OCI-LY3 (cell line): ENCODE results near the gene WAC.

ENCODE experiments used
- EZH2phosphoT487 ChIP-seq: fragments of 200-600 bp; shearing (Covaris generic); IDR thresholded peaks from 2 replicates; pipeline ENCODE4 v1.6.1; 2018; ENCODE audit warnings: antibody characterized with exemption, mixed run types, low read depth
- TF ChIP-seq, protein P1 (sequence below): fragments of 200-600, 300-600 bp; sonication (generic); IDR thresholded peaks from 2 replicates; pipeline ENCODE4 v1.5.1; 2014; ENCODE audit warnings: antibody characterized with exemption, low read length, low read depth

DNA sequence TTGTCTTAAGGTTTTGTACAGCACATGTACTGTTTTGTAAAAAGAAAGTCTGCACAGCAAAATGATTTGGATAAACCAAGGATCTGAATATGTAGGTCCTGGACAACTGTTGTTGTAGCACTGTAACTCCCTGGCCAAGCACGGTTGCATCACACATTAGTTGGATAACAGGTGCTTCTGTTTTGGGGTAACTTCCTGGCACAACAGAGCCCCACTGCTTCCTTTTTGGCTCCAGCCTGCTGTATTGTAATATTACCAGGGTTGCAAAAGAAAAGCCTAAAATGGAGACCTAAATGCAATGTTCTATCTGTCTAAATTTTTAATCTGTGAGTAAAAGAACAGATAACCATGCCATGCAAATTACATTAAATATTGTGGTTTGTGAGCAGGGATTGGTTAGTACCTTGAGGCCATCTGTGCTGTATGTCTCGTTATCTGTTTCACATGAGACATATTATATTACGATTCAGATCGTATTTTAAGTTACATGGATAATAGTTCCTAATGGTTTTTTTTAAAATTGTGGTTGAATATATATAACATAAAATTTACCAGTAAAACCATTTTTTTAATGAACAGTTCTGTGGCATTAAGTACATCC, 27.5 kb upstream of the WAC start:
- TF ChIP-seq, protein P1, sequence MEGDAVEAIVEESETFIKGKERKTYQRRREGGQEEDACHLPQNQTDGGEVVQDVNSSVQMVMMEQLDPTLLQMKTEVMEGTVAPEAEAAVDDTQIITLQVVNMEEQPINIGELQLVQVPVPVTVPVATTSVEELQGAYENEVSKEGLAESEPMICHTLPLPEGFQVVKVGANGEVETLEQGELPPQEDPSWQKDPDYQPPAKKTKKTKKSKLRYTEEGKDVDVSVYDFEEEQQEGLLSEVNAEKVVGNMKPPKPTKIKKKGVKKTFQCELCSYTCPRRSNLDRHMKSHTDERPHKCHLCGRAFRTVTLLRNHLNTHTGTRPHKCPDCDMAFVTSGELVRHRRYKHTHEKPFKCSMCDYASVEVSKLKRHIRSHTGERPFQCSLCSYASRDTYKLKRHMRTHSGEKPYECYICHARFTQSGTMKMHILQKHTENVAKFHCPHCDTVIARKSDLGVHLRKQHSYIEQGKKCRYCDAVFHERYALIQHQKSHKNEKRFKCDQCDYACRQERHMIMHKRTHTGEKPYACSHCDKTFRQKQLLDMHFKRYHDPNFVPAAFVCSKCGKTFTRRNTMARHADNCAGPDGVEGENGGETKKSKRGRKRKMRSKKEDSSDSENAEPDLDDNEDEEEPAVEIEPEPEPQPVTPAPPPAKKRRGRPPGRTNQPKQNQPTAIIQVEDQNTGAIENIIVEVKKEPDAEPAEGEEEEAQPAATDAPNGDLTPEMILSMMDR: no peak
- no peak for TF ChIP-seq EZH2phosphoT487
